Measurements from ENCODE around the gene CSNK1E.

Gene CSNK1E

GRCh38 chr22:38327805-38328204 lies 10.6 kb upstream of the CSNK1E start:
- no peak for DNase-seq

GRCh38 chr22:38327396-38327795 lies 10.2 kb upstream of the CSNK1E start:
- DNase-seq: no peak

DNA sequence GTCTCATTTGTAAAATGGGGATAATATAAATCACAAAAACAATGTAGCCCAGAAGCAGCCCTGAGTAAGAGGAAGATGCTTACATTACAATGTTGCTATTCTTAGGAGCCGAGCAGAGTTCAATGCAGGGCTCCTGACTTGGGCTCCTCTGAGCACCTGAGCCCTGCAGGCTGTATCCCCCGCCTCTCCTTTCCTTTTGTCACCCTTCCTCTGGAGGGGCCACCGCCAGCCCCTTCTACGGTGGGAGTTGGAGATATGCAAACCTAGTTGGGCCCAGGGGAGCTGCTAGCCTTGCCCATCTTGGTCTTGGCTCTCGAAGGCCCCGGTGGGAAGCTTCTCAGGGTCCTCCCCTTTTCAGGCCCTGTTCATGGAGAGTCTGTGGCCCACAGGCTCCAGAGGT lies 8.4 kb upstream of the CSNK1E start:
- DNase-seq: no peak

DNA sequence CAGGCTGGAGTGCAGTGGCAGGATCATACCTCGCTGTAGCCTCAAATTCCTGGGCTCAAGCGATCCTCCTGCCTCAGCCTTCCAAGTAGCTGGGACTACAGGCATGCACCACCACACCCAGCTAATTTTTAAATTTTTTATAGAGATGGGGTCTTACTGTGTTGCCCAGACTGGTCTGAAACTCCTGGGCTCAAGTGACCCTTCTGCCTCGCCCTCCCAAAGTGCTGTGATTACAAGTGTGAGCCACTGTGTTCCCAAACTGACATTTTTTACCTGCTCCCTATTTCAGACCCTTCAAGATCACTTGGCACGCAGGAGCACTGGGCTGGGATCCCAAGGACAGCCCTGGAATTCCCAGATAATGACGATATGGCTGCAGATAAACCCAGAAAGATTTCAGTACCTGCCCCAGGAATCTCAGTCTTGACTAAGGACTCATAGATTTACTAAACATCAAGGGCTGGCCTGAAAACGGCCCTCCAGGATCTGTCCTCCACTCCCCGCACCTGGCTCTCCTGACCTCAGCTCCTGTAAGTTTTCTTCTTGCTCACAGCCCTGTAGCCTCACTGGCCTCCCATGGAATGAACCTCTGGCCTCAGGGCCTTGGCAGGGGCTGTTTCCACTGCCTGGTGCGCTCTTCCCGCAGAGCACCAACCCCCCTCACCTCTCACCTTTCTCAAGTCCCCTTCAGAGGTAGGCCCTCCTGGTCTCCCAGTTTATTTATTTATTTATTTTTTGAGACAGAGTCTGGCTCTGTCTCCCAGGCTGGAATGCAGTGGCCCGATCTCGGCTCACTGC lies 3.6 kb upstream of the CSNK1E start:
- DNase-seq: no peak

DNA sequence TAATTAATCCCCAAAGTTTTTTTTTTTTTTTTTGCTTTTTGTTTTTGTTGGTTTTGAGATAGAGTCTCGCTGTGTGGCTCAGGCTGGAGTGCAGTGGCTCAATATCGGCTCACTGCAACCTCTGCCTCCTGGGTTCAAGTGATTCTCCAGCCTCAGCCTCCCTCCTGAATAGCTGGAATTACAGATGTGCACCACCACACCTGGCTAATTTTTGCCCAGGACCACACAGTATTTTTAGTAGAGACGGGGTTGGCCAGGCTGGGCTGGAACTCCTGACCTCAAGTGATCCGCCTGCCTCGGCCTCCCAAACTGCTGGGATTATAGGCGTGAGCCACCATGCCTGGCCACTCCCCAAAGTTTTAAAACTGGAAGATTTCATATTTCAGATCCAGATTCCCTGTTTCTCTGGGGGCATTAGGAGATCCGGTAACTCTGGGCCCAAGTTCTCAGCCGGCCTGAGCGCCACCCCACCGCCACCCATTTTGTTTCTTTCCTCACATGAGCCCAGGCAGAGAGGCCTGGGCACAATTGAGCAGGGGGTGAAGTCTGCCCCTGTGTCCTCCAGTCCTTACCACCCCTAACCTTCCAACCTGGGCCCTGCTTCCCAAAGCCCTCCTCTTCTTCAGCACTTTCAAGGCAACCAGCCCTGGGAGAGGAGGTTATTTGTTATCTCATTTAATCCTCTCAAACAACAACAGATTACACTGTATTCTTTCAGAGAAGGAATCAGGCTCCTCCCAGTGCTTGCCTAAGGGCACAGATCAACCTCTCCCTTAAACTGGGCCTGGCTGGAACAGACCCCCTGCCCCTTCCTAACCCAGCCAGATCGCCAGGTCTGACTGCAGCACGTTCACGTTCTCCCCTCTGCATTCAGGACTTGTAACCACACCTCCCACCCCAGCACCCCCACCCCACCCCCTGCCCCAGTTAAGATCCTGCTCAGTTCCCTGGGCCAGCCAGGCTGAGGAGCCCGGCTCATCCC lies 1.9 kb upstream of the CSNK1E start:
- no peak for DNase-seq

DNA sequence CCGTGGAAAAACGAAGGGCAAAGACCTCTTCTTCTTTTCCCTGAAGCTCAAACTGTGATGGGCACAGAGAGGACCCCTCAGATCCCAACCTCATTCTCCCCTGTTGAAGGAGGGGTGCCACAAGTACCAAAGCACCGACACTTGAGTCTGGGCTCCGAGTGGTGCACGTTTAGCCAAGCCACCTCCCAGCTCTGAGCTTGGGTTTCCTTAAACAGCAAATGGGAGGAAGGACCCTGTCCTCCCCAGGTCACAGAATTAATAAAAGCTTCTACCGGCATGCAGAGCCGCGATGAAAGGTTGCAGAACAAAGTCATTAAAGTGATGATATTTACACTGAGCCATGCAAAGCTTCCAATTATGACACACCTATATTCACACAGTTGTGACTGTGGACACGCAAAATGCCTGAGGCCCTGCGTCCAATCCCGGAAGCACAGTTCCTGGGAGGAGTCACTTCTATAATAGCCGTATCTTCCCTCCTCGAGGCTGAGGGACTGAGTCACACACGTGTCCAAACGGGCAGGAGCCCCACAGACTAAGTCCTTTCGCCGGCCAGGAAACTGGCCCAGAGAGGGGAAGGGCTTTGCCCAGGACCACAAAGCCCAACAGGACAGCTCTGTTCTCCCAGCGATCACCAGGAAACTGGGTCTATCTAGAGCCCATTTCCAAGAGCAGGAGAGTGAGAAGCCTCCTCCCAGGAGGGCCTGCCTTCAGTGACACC lies 922 bp upstream of the CSNK1E start:
- DNase-seq: no peak

DNA sequence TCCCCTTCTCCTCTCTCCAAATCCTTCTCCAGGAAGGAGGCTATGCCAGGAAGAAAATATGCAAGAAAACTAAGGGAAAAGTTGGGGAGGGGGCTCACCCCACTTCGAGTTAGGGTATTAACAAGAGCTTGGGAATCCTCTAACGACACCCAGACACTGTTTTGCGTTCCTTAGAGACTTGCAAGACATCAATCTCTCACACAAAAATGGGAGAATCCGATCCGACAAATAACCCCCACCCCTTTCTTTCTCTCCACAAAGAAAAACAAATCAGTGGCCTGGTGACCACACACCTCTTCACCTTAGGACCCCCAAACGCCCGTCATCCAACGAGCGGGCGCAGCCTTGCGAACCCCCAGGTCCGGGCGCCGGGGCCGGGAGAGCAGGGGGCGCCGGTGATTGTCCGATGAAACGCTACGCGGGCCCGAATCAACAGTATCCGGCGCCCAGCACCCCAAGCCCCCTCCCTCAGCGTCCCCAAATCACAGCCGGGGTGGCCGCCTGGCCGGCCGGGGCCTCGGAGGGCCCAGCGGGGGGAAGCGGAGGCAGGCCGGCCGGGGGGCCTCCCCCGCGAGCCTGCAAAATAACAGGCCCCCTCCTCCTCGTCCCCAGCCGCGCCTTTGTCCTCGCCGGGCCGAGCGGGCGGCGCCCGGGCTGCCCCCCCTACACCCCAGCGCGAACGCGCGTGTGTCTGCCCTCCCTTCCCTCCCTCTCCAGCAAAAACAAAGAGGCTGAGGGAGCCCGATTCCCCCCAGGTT lies 690 bp downstream of the CSNK1E start:
- peak; percentile 54 for DNase-seq

- no peak for DNase-seq
Measured at GRCh38 chr22:38315823-38316363, 1.3 kb downstream of the CSNK1E start.

- DNase-seq: no peak
Measured at GRCh38 chr22:38314933-38315822, 2.1 kb downstream of the CSNK1E start.

- DNase-seq: no peak
Measured at GRCh38 chr22:38314051-38314932, 2.9 kb downstream of the CSNK1E start.

DNA sequence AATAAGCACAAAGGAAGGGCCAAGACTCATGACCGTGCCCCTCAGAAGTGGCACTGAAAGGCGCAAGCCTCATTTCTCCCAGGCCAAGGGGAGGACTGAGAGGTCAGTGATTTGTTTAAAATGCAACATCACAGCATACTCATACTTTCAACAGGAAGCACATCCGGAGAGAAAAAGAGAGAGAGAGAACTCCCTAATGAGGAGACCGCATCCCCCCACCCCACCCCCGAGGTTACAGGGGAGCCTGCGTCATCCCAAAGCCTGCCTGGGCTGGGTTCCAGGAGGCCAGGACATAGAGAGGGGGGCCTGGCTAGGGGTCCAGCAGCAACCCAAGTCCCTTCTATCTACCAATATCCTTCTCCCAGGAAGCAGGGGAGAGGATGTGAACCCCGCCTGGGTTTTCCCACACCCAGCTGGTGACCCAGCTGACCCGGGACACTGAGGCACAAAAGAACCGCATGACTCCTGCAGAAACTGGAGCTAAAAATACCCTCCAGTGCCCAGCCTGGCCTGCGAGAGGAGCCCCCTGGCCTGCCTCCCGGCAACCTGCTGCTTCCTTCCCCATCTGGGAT lies 3.8 kb downstream of the CSNK1E start:
- DNase-seq: no peak

DNA sequence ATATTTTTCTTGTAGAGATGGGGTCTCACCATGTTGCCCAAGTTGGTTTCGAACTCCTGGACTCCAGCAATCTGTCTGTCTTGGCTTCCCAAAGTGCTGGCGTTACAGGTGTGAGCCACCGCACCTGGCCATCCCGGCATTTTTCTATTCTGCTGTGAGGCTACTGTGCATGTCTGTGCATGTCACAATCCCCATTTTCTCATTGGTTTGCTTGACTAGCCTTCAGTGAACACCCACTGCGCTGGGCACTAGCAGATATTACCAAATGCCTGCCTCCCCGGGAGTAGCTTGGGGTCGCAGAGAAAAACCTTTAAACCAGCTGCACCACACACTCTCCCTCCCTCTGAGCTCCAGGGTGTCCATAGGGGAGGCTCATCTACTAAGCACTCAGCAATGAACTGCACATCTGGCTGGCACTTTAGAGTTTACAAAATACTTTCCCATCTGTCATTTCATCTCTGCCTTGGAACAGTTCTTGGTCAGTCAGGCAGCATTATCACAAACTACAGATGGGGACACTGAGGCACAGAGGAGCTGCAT lies 4.9 kb downstream of the CSNK1E start:
- DNase-seq: no peak

GRCh38 chr22:38311323-38311620 lies 6.0 kb downstream of the CSNK1E start:
- DNase-seq: no peak

GRCh38 chr22:38310518-38311322 lies 6.5 kb downstream of the CSNK1E start:
- no peak for DNase-seq

DNA sequence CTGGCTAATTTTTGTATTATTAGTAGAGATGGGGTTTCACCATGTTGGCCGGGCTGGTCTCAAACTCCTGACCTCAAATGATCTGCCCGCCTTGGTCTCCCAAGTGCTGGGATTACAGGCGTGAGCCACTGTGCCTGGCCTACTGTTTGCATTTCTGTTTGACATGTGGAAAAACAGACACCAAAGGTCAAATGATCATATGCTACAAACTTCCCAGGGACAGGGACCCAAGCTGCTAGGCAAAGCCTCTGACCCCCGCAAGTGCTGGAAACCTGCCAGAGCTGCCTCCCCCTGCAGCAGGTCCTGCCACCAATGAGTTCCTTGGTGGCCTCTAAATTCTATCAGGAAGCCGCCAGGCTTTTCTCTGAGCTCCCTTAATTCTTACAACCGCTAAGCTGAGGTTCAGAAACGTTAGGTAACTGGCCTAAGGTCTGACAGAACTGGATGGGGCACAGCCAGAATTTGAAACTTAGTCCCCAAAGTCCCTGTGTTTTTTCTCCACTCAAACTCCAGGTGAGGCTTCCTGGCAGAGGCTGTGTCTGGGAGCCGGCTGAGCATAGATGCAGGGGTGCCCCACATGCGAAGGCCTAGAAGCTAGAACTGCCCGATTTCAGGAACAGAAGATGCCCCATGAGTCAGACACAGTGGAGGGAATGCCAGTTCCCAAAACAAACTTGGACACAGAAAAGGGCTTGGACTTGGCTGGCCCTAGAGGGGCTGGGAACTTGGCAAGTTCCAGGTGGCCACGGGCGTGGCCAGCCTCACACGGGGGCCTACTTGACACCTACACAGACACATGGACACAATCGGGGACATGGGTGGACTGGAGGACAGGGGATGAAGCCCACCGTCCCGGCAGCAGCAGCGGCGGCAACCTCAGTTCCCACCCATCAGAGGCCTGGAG lies 7.4 kb downstream of the CSNK1E start:
- DNase-seq: no peak

DNA sequence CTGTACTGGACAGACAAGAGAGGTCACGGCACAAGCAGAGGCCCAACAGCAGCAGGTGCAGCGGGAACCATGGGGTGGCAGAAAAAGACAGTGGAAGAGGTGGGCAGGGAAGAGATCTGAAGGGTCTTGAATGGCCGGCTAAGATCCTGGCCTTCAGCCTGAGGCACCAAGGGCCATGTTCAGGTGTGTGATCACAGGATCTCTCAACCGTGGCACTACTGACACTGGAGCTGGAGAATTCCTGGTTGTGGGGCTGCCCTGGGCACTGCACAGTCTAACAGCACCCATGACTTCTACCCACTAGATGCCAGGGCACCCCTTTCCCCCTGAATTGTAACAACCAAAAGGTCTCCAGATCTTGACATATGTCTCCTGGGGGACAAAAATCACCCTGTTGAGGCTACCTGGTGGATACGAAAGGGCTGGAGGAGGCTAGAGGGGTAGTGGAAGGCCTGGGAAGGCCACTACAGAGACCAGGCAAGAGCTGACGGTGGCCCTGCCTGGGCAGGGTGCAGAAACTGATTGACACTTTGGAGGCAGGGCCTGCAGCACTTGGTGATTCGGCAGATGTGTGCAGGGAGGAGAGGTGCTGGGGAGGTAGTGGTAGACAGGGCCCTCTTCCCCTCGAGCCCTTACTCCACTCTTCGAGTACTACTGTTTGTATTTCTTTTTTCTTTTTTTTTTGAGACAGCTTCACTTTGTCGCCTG lies 8.3 kb downstream of the CSNK1E start:
- no peak for DNase-seq

Data from activated gamma-delta T cell (primary cell).